ENCODE results near the gene VAPA.

VAPA gene

DNA sequence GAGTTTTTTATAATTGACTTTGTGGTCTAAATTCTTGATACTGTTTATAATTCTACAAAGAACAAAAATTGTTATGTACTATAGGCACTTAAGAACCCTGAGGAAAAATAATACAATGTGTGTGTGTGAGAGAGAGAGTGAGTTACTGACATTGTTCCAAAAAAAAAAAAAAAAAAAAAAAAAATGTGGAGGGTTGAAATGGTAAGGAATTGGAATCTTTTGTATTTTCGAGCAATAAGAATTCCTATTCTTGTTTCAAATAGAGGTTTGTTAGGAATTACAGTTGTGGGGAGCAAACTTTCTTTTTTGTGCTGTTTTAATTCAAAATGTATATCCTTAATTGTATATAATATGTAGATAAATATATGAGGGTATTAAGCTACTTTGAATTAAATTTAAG, 45.7 kb downstream of the VAPA start:
- TF ChIP-seq, protein P1, sequence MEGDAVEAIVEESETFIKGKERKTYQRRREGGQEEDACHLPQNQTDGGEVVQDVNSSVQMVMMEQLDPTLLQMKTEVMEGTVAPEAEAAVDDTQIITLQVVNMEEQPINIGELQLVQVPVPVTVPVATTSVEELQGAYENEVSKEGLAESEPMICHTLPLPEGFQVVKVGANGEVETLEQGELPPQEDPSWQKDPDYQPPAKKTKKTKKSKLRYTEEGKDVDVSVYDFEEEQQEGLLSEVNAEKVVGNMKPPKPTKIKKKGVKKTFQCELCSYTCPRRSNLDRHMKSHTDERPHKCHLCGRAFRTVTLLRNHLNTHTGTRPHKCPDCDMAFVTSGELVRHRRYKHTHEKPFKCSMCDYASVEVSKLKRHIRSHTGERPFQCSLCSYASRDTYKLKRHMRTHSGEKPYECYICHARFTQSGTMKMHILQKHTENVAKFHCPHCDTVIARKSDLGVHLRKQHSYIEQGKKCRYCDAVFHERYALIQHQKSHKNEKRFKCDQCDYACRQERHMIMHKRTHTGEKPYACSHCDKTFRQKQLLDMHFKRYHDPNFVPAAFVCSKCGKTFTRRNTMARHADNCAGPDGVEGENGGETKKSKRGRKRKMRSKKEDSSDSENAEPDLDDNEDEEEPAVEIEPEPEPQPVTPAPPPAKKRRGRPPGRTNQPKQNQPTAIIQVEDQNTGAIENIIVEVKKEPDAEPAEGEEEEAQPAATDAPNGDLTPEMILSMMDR (conservative IDR thresholded peaks at IDR 0.05; ENCODE audit: low read depth, low read length): no peak
- Histone ChIP-seq H3K27me3 (ENCODE audit: insufficient read depth, low read depth) (no peaks in the 10 kb centered on the region), H3K4me2 (no peak overlapping the region), H3K4me1 (ENCODE audit: low read depth, poor library complexity, severe bottlenecking) (peaks cover 5% of the 10 kb centered on the region), H3K27ac (no peak overlapping the region), H3K36me3 (ENCODE audit: insufficient read depth) (no peaks in the 10 kb centered on the region), H3K4me3 (IDR thresholded peaks at IDR 0.05; ENCODE audit: insufficient read depth, low read depth, low read length) (no peak overlapping the region), H2AFZ (ENCODE audit: low read depth) (no peak overlapping the region), H3K79me2 (ENCODE audit: insufficient read depth, low read depth) (no peaks in the 10 kb centered on the region), H4K20me1 (ENCODE audit: insufficient read depth) (no peaks in the 10 kb centered on the region), H3K9ac (no peak overlapping the region)

DNA sequence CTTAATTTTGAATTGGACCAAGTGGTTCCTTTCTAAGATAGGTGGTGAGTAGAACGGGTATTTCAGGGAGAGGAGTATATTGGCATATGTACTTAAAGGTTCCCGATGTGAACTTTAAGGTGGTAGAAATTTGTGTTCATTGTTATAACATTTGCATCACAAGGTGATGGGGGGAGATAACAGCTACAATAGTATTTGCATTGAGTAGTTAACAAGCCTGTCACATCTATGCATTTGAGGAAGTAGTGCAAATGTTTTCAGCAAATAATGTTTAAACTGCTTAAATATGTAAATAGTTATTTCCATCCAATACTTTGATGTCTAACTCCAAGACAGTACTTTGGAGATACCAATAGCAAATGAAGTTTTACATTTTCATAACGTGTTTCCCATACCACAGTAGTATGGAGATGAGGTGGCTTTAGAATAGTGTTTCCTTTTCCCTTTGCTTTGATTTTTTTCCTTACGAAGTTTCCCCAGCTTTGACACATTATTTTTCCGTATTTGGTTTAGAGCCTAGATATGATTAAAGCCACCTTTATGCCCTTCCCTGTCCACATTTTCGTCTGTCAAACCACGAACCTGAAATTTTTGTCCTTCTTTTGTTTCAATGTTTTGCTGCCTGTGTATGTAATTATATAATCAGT, 46.6 kb downstream of the VAPA start:
- H3K36me3 ChIP-seq (ENCODE audit: insufficient read depth): no peaks in the 10 kb centered on the region
- no peak overlapping the region for H3K27ac ChIP-seq
- H4K20me1 ChIP-seq (ENCODE audit: insufficient read depth): no peaks in the 10 kb centered on the region
- H3K27me3 ChIP-seq (ENCODE audit: insufficient read depth, low read depth): no peaks in the 10 kb centered on the region
- H3K79me2 ChIP-seq (ENCODE audit: insufficient read depth, low read depth): no peaks in the 10 kb centered on the region
- TF ChIP-seq, protein P1 (conservative IDR thresholded peaks at IDR 0.05; ENCODE audit: low read depth, low read length): no peak
- no peak overlapping the region for H2AFZ ChIP-seq (ENCODE audit: low read depth)
- no peak overlapping the region for H3K4me2 ChIP-seq
- H3K4me1 ChIP-seq (ENCODE audit: low read depth, poor library complexity, severe bottlenecking): peaks cover 6% of the 10 kb centered on the region
- no peak overlapping the region for H3K4me3 ChIP-seq (IDR thresholded peaks at IDR 0.05; ENCODE audit: insufficient read depth, low read depth, low read length)
- H3K9ac ChIP-seq: no peak overlapping the region

DNA sequence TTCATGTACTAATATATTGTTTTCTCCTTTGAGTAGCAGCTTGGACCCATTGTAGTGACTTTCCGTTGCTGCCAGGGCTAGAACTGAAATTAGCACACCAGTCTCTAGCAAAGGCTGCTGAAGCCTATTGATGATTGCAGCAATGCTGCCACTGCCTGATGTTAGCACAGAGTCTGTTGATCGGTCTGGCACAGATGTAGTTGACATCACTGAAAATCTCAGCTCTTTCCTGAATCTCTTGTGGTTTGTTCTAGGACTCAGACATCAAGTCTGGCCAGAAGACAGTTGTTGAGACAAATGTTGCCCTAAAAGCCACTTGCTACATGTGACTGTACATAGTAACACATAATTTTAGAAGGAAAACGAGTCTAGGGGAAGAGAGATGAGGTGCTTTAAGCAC, 47.2 kb downstream of the VAPA start:
- H3K36me3 ChIP-seq (ENCODE audit: insufficient read depth): no peaks in the 10 kb centered on the region
- peaks cover 13% of the 10 kb centered on the region for H3K4me1 ChIP-seq (ENCODE audit: low read depth, poor library complexity, severe bottlenecking)
- H3K4me2 ChIP-seq: no peak overlapping the region
- no peaks in the 10 kb centered on the region for H3K27me3 ChIP-seq (ENCODE audit: insufficient read depth, low read depth)
- H3K9ac ChIP-seq: no peak overlapping the region
- no peak overlapping the region for H3K4me3 ChIP-seq (IDR thresholded peaks at IDR 0.05; ENCODE audit: insufficient read depth, low read depth, low read length)
- H4K20me1 ChIP-seq (ENCODE audit: insufficient read depth): no peaks in the 10 kb centered on the region
- no peak overlapping the region for H2AFZ ChIP-seq (ENCODE audit: low read depth)
- H3K27ac ChIP-seq: no peak overlapping the region
- TF ChIP-seq, protein P1 (conservative IDR thresholded peaks at IDR 0.05; ENCODE audit: low read depth, low read length): no peak
- H3K79me2 ChIP-seq (ENCODE audit: insufficient read depth, low read depth): no peaks in the 10 kb centered on the region

DNA sequence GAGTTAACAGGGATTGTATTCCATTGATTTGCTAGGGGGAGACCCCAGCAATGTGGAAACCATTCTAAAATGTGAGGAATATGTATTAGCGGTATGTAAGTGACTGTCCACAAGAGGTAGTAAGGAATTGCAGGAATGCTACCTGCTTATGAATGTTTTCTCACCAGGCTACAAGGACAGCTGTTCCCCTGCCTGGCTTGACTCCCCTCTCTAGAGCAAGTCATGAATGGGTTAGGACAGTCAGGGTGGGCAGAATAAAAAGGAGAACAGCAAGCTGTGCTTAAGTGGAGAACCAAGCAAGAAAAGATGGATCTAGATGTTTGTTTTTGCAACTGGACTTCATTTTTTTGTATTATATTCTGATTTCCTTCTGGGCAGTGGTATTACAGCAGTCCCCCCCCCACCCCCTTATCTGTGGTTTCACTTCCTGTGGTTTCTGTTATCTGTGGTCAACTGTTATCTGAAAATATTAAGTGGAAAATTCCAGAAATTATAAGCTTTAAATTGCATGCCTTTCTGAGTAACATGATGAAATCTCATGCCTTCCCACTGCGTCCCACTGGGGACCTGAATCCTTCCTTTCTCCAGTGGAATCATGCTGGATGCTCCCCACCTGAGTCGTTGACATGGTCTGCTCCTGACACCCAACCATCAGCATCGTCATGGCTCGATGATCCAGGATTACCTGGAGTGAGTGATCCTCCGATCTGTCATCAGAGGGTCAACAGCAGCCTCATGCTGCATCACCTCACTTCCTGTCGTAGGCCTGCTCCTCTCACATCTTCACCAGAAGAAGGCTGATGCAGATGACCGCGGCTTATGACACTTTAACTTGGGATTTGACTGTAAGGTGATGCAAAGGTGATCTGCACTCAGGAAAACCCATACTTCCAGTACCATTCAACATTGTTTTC, 52.2 kb downstream of the VAPA start:
- Histone ChIP-seq H3K4me2 (no peak overlapping the region), H3K9ac (no peak overlapping the region), H3K4me3 (IDR thresholded peaks at IDR 0.05; ENCODE audit: insufficient read depth, low read depth, low read length) (no peak overlapping the region), H3K79me2 (ENCODE audit: insufficient read depth, low read depth) (no peaks in the 10 kb centered on the region), H3K27me3 (ENCODE audit: insufficient read depth, low read depth) (no peaks in the 10 kb centered on the region), H4K20me1 (ENCODE audit: insufficient read depth) (no peaks in the 10 kb centered on the region), H2AFZ (ENCODE audit: low read depth) (no peak overlapping the region), H3K36me3 (ENCODE audit: insufficient read depth) (no peaks in the 10 kb centered on the region), H3K4me1 (ENCODE audit: low read depth, poor library complexity, severe bottlenecking) (peaks cover 15% of the 10 kb centered on the region), H3K27ac (no peak overlapping the region)
- TF ChIP-seq, protein P1 (conservative IDR thresholded peaks at IDR 0.05; ENCODE audit: low read depth, low read length): no peak

Measured in KMS-11 (cell line).